ENCODE results near the gene MMP2. TPM values are rescaled to one million over a fixed set of nuclear protein-coding genes. Genes with fewer than 3 reads are reported as not detected.

Gene MMP2
- total and polyA plus RNA-seq, 2 of the 8 experiments (the other 6 are each of a cell fraction or from before 2014, with no cell fraction given) = 33.6 to 58.2 TPM

DNA sequence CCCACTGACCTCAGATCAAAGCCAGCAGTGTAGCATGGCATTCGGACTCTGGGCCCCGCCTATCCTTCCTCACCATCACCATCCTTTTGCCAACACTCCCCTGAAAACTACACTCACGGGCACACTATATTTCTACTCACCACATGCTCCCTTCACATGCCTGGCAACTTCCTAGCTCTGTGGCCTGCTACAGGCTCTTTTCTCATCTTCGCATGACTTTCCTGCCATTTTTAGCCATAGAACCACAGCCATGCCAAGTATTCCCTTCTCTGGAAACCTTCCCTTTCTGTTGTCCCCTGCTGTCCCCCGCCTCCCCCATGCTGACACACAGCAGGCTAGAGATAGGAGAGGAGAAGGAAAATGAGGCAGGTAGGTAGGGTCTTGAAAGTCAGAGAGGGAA is 45.5 kb upstream of the MMP2 start (continued):
- TF ChIP-seq, protein P1, sequence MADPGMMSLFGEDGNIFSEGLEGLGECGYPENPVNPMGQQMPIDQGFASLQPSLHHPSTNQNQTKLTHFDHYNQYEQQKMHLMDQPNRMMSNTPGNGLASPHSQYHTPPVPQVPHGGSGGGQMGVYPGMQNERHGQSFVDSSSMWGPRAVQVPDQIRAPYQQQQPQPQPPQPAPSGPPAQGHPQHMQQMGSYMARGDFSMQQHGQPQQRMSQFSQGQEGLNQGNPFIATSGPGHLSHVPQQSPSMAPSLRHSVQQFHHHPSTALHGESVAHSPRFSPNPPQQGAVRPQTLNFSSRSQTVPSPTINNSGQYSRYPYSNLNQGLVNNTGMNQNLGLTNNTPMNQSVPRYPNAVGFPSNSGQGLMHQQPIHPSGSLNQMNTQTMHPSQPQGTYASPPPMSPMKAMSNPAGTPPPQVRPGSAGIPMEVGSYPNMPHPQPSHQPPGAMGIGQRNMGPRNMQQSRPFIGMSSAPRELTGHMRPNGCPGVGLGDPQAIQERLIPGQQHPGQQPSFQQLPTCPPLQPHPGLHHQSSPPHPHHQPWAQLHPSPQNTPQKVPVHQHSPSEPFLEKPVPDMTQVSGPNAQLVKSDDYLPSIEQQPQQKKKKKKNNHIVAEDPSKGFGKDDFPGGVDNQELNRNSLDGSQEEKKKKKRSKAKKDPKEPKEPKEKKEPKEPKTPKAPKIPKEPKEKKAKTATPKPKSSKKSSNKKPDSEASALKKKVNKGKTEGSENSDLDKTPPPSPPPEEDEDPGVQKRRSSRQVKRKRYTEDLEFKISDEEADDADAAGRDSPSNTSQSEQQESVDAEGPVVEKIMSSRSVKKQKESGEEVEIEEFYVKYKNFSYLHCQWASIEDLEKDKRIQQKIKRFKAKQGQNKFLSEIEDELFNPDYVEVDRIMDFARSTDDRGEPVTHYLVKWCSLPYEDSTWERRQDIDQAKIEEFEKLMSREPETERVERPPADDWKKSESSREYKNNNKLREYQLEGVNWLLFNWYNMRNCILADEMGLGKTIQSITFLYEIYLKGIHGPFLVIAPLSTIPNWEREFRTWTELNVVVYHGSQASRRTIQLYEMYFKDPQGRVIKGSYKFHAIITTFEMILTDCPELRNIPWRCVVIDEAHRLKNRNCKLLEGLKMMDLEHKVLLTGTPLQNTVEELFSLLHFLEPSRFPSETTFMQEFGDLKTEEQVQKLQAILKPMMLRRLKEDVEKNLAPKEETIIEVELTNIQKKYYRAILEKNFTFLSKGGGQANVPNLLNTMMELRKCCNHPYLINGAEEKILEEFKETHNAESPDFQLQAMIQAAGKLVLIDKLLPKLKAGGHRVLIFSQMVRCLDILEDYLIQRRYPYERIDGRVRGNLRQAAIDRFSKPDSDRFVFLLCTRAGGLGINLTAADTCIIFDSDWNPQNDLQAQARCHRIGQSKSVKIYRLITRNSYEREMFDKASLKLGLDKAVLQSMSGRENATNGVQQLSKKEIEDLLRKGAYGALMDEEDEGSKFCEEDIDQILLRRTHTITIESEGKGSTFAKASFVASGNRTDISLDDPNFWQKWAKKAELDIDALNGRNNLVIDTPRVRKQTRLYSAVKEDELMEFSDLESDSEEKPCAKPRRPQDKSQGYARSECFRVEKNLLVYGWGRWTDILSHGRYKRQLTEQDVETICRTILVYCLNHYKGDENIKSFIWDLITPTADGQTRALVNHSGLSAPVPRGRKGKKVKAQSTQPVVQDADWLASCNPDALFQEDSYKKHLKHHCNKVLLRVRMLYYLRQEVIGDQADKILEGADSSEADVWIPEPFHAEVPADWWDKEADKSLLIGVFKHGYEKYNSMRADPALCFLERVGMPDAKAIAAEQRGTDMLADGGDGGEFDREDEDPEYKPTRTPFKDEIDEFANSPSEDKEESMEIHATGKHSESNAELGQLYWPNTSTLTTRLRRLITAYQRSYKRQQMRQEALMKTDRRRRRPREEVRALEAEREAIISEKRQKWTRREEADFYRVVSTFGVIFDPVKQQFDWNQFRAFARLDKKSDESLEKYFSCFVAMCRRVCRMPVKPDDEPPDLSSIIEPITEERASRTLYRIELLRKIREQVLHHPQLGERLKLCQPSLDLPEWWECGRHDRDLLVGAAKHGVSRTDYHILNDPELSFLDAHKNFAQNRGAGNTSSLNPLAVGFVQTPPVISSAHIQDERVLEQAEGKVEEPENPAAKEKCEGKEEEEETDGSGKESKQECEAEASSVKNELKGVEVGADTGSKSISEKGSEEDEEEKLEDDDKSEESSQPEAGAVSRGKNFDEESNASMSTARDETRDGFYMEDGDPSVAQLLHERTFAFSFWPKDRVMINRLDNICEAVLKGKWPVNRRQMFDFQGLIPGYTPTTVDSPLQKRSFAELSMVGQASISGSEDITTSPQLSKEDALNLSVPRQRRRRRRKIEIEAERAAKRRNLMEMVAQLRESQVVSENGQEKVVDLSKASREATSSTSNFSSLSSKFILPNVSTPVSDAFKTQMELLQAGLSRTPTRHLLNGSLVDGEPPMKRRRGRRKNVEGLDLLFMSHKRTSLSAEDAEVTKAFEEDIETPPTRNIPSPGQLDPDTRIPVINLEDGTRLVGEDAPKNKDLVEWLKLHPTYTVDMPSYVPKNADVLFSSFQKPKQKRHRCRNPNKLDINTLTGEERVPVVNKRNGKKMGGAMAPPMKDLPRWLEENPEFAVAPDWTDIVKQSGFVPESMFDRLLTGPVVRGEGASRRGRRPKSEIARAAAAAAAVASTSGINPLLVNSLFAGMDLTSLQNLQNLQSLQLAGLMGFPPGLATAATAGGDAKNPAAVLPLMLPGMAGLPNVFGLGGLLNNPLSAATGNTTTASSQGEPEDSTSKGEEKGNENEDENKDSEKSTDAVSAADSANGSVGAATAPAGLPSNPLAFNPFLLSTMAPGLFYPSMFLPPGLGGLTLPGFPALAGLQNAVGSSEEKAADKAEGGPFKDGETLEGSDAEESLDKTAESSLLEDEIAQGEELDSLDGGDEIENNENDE (IDR thresholded peaks at IDR 0.05; ENCODE audit: insufficient replicate concordance, low read length) = no peak
- TF ChIP-seq FOSL1 (IDR thresholded peaks at IDR 0.05; ENCODE audit: insufficient read depth, low read depth, low read length) (no peak), RFX5 (IDR thresholded peaks at IDR 0.05; ENCODE audit: borderline replicate concordance, low read depth, low read length) (no peak)
